Stomach smooth muscle (tissue), 2 donors: ENCODE results near the gene EREG.

Source experiments
- H3K27ac ChIP-seq: one replicate; pipeline ENCODE4 v1.7.0; 2013; ENCODE audit warnings: mild to moderate bottlenecking, low read length, inconsistent platforms
- H3K27me3 ChIP-seq, 2 donors: one replicate each; pipeline ENCODE4 v1.7.0; 2013; ENCODE audit warnings: low read length in 2 of 2; ENCODE audit not compliant: insufficient read depth in 2 of 2, control insufficient read depth in 1 of 2
- H3K36me3 ChIP-seq, 2 donors: one replicate each; pipeline ENCODE4 v1.7.0; 2013; ENCODE audit warnings: low read length in 2 of 2; ENCODE audit not compliant: control insufficient read depth in 2 of 2, insufficient read depth in 2 of 2
- H3K4me1 ChIP-seq: one replicate; pipeline ENCODE4 v1.7.0; 2013; ENCODE audit warnings: low read length; ENCODE audit not compliant: control insufficient read depth, insufficient read depth
- H3K4me3 ChIP-seq, 2 donors: one replicate each; pipeline ENCODE4 v1.7.0; 2013; ENCODE audit warnings: low read length in 2 of 2
- H3K9ac ChIP-seq, 2 donors: one replicate each; pipeline ENCODE4 v1.7.0; 2013; ENCODE audit warnings: low read length in 2 of 2, mild to moderate bottlenecking in 1 of 2
- H3K9me3 ChIP-seq, 2 donors: one replicate each; pipeline ENCODE4 v1.7.0; 2013; ENCODE audit warnings: low read length in 2 of 2; ENCODE audit not compliant: control insufficient read depth in 2 of 2
- donor health status: healthy.
- donor health status: Pancreatic carcinoma.

Gene EREG

GRCh38 chr4:74423104-74423503 lies 58.2 kb downstream of the EREG start:
- no peaks in the 10 kb centered on the region for H3K4me1 ChIP-seq
- no peak overlapping the region for H3K9ac ChIP-seq
- H3K27ac ChIP-seq: no peak overlapping the region
- no peaks in the 10 kb centered on the region for H3K9me3 ChIP-seq
- H3K36me3 ChIP-seq: no peaks in the 10 kb centered on the region
- H3K4me3 ChIP-seq: no peak overlapping the region
- H3K27me3 ChIP-seq: no peaks in the 10 kb centered on the region

- Histone ChIP-seq H3K27me3 (no peaks in the 10 kb centered on the region), H3K9me3 (no peaks in the 10 kb centered on the region), H3K4me1 (no peaks in the 10 kb centered on the region), H3K4me3 (no peak overlapping the region), H3K9ac (no peak overlapping the region), H3K36me3 (no peaks in the 10 kb centered on the region), H3K27ac (no peak overlapping the region)
Measured at GRCh38 chr4:74424111-74424510, 59.2 kb downstream of the EREG start.

GRCh38 chr4:74426101-74426500 lies 61.2 kb downstream of the EREG start:
- Histone ChIP-seq H3K9me3 (no peaks in the 10 kb centered on the region), H3K36me3 (no peaks in the 10 kb centered on the region), H3K4me3 (no peak overlapping the region), H3K4me1 (no peaks in the 10 kb centered on the region), H3K27me3 (no peaks in the 10 kb centered on the region), H3K9ac (no peak overlapping the region), H3K27ac (no peak overlapping the region)

- H3K27ac ChIP-seq: no peak overlapping the region
- H3K4me1 ChIP-seq: no peaks in the 10 kb centered on the region
- no peaks in the 10 kb centered on the region for H3K36me3 ChIP-seq
- H3K9me3 ChIP-seq: no peaks in the 10 kb centered on the region
- no peaks in the 10 kb centered on the region for H3K27me3 ChIP-seq
- H3K9ac ChIP-seq: no peak overlapping the region
- H3K4me3 ChIP-seq: no peak overlapping the region
Measured at GRCh38 chr4:74428276-74428675, 63.3 kb downstream of the EREG start.

- Histone ChIP-seq H3K4me1 (no peaks in the 10 kb centered on the region), H3K36me3 (no peaks in the 10 kb centered on the region), H3K9ac (no peak overlapping the region), H3K4me3 (no peak overlapping the region), H3K27ac (no peak overlapping the region), H3K27me3 (no peaks in the 10 kb centered on the region), H3K9me3 (no peaks in the 10 kb centered on the region)
Measured at GRCh38 chr4:74431113-74431826, 66.3 kb downstream of the EREG start.

GRCh38 chr4:74433043-74433442 lies 68.1 kb downstream of the EREG start:
- Histone ChIP-seq H3K4me3 (no peak overlapping the region), H3K4me1 (no peaks in the 10 kb centered on the region), H3K9ac (no peak overlapping the region), H3K36me3 (no peaks in the 10 kb centered on the region), H3K27me3 (no peaks in the 10 kb centered on the region), H3K27ac (no peak overlapping the region), H3K9me3 (no peaks in the 10 kb centered on the region)

- Histone ChIP-seq H3K36me3 (no peaks in the 10 kb centered on the region), H3K27me3 (no peaks in the 10 kb centered on the region), H3K27ac (no peak overlapping the region), H3K9ac (no peak overlapping the region), H3K9me3 (no peaks in the 10 kb centered on the region), H3K4me1 (no peaks in the 10 kb centered on the region), H3K4me3 (no peak overlapping the region)
Measured at GRCh38 chr4:74433541-74434172, 68.7 kb downstream of the EREG start.

GRCh38 chr4:74435296-74435695 lies 70.4 kb downstream of the EREG start:
- Histone ChIP-seq H3K4me3 (no peak overlapping the region), H3K36me3 (no peaks in the 10 kb centered on the region), H3K9me3 (no peaks in the 10 kb centered on the region), H3K9ac (no peak overlapping the region), H3K4me1 (no peaks in the 10 kb centered on the region), H3K27ac (no peak overlapping the region), H3K27me3 (no peaks in the 10 kb centered on the region)

- no peaks in the 10 kb centered on the region for H3K27me3 ChIP-seq
- H3K4me1 ChIP-seq: no peaks in the 10 kb centered on the region
- H3K9me3 ChIP-seq: no peaks in the 10 kb centered on the region
- no peak overlapping the region for H3K4me3 ChIP-seq
- no peaks in the 10 kb centered on the region for H3K36me3 ChIP-seq
- no peak overlapping the region for H3K27ac ChIP-seq
- no peak overlapping the region for H3K9ac ChIP-seq
Measured at GRCh38 chr4:74437866-74438265, 72.9 kb downstream of the EREG start.
